CD1c-positive myeloid dendritic cell (primary cell): Measurements from ENCODE around the gene DEPDC5.
"Not testable (repeated sequence)": the region's sequence is repeated elsewhere in the genome, so short reads cannot be mapped to it uniquely, and the experiment has no call there.

Experiments
- DNase-seq: peaks from one replicate; pipeline ENCODE4 v3.0.0-alpha.2; 2016; ENCODE audit errors: extremely low spot score

DEPDC5 gene

GRCh38 chr22:31749636-31750364 lies 4.0 kb upstream of the DEPDC5 start, which contains the start of gene PRR14L:
PRR14L (minus strand) TSS chr22:31750132; CDS start chr22:31738860, 11,272 bp downstream.
- peak; percentile 100 for DNase-seq

- DNase-seq, result no peak
These were observed 3.2 kb upstream of the DEPDC5 start for GRCh38 chr22:31750365-31751284.

GRCh38 chr22:31752096-31752847 lies 1.5 kb upstream of the DEPDC5 start:
- DNase-seq, result peak; percentile 4

GRCh38 chr22:31753005-31753633 lies 700 bp upstream of the DEPDC5 start:
- DNase-seq, result peak; percentile 29

GRCh38 chr22:31754813-31755212 lies 994 bp downstream of the DEPDC5 start:
- no peak for DNase-seq

GRCh38 chr22:31757265-31757664 lies 3.4 kb downstream of the DEPDC5 start:
- DNase-seq, result no peak

- not testable (repeated sequence) for DNase-seq
These were observed 5.0 kb downstream of the DEPDC5 start for GRCh38 chr22:31758860-31759259.

GRCh38 chr22:31764785-31765184 lies 11.0 kb downstream of the DEPDC5 start:
- no peak for DNase-seq

- DNase-seq, result no peak
These were observed 14.7 kb downstream of the DEPDC5 start for GRCh38 chr22:31768422-31769059.

- no peak for DNase-seq
These were observed 19.6 kb downstream of the DEPDC5 start for GRCh38 chr22:31773416-31773815.

- no peak for DNase-seq
These were observed 22.4 kb downstream of the DEPDC5 start for GRCh38 chr22:31776231-31776630.

GRCh38 chr22:31789803-31790202 lies 36.0 kb downstream of the DEPDC5 start:
- no peak for DNase-seq

- peak; percentile 43 for DNase-seq
These were observed 36.4 kb downstream of the DEPDC5 start for GRCh38 chr22:31790240-31790639.

GRCh38 chr22:31799358-31799757 lies 45.5 kb downstream of the DEPDC5 start:
- DNase-seq, result not testable (repeated sequence)

GRCh38 chr22:31800065-31800464 lies 46.2 kb downstream of the DEPDC5 start:
- no peak for DNase-seq

- not testable (repeated sequence) for DNase-seq
These were observed 47.0 kb downstream of the DEPDC5 start for GRCh38 chr22:31800861-31801260.

- DNase-seq, result no peak
These were observed 48.8 kb downstream of the DEPDC5 start for GRCh38 chr22:31802575-31802974.

GRCh38 chr22:31806751-31807150 lies 52.9 kb downstream of the DEPDC5 start:
- DNase-seq, result no peak

GRCh38 chr22:31812977-31813605 lies 59.3 kb downstream of the DEPDC5 start:
- no peak for DNase-seq

GRCh38 chr22:31813898-31814297 lies 60.1 kb downstream of the DEPDC5 start:
- not testable (repeated sequence) for DNase-seq
